Neural crest cell (in vitro differentiated cells): ENCODE measurements around the gene STAG1. TPM values are rescaled to one million over a fixed set of nuclear protein-coding genes. Genes with fewer than 3 reads are reported as not detected.
"Not testable (repeated sequence)": the region's sequence is repeated elsewhere in the genome, so short reads cannot be mapped to it uniquely, and the experiment has no call there.

Source experiments
- DNase-seq: peaks from one replicate; pipeline ENCODE4 v3.0.0; 2021; ENCODE audit warnings: low read depth, mixed read lengths, low spot score
- H3K27ac Mint-ChIP-seq: one replicate; pipeline ENCODE4 v1.8.0; 2021; ENCODE audit warnings: mild to moderate bottlenecking, mixed read lengths; ENCODE audit not compliant: unreplicated experiment
- H3K27me3 Mint-ChIP-seq: 2 replicates; pipeline ENCODE4 v1.8.0; 2021; ENCODE audit warnings: low read depth, mild to moderate bottlenecking, mixed read lengths
- H3K36me3 Mint-ChIP-seq: 2 replicates; pipeline ENCODE4 v1.8.0; 2021; ENCODE audit warnings: low read depth, mild to moderate bottlenecking, mixed read lengths
- H3K4me1 Mint-ChIP-seq: 2 replicates; pipeline ENCODE4 v1.8.0; 2021; ENCODE audit warnings: mixed read lengths
- H3K4me3 Mint-ChIP-seq: one replicate; pipeline ENCODE4 v1.8.0; 2021; ENCODE audit warnings: mild to moderate bottlenecking, mixed read lengths
- H3K9me3 Mint-ChIP-seq: 2 replicates; pipeline ENCODE4 v1.8.0; 2021; ENCODE audit warnings: mixed read lengths
- total RNA-seq: library from RNA; stranded (reverse); gene quantifications from 2 replicates; pipeline ENCODE4 v1.2.1, GENCODE V29; 2021
- TF ChIP-seq, protein P1 (sequence below): fragments of 200-600 bp; sonication (generic); conservative IDR thresholded peaks from 2 replicates; pipeline ENCODE4 v1.5.0; 2021; ENCODE audit warnings: antibody characterized with exemption, mild to moderate bottlenecking

The STAG1 gene
- total RNA-seq, 1 donor from 2014 or later: 47.0 TPM

DNA sequence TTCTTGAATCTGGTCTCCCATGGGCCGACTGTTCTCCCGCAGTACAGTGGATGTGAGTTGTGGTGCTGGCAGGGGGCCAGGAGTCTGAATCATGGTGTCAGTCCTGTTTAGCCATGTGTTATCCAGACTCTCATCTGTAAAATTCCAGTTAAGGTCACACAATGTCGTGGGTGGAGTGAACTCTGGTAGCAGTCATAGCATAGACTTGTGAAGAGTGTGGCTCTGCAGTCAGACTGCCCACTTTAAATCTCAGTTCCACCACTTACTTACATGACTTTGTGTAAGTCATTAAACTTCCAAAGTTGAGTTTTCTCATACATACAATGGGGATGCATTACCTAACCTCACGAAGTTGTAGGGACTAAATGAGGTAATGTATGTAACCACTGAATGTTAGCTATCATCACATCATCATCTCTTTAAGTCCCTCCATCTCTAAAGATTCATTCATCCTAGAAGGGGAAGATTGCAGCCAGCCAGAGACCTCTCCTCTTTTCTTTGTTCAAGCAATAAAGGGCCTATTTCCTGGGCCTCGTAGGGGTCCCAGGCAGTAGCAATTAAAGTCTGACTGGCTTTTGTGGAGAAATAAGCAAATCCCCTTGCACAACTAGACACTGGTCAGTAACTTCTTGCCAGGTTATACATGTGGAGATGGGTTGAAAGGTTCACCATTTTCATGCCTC is 408.2 kb downstream of the STAG1 start:
- Mint-ChIP-seq H3K27me3 (no peaks in the 10 kb centered on the region), H3K9me3 (no peaks in the 10 kb centered on the region), H3K4me1 (peaks cover 11% of the 10 kb centered on the region), H3K27ac (peak overlapping the region; percentile 25), H3K36me3 (peaks cover 24% of the 10 kb centered on the region), H3K4me3 (no peak overlapping the region)
- no peak for DNase-seq
- TF ChIP-seq, protein P1, sequence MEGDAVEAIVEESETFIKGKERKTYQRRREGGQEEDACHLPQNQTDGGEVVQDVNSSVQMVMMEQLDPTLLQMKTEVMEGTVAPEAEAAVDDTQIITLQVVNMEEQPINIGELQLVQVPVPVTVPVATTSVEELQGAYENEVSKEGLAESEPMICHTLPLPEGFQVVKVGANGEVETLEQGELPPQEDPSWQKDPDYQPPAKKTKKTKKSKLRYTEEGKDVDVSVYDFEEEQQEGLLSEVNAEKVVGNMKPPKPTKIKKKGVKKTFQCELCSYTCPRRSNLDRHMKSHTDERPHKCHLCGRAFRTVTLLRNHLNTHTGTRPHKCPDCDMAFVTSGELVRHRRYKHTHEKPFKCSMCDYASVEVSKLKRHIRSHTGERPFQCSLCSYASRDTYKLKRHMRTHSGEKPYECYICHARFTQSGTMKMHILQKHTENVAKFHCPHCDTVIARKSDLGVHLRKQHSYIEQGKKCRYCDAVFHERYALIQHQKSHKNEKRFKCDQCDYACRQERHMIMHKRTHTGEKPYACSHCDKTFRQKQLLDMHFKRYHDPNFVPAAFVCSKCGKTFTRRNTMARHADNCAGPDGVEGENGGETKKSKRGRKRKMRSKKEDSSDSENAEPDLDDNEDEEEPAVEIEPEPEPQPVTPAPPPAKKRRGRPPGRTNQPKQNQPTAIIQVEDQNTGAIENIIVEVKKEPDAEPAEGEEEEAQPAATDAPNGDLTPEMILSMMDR: no peak

DNA sequence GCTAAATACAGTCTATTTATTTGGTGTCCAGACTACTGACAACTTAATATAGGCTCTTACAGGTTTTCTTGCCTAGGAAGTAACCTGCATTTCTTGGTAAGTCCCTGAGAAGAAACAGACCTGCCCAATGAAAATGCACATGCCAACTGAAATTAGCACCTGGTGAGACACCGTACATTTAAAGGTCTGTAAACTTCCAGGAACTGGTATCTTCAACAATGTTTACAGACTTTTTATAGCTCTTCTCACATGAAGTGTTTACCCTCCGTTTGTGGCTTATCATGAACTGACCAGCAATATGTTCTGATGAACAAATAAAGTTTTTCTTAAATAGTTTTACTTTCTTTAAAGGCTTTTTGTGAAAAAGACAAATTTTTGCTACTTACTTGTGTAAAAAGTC is 408.7 kb downstream of the STAG1 start:
- no peaks in the 10 kb centered on the region for H3K9me3 Mint-ChIP-seq
- H3K27me3 Mint-ChIP-seq: no peaks in the 10 kb centered on the region
- H3K4me3 Mint-ChIP-seq: no peak overlapping the region
- no peak for DNase-seq
- no peak overlapping the region for H3K27ac Mint-ChIP-seq
- peaks cover 26% of the 10 kb centered on the region for H3K36me3 Mint-ChIP-seq
- TF ChIP-seq, protein P1: no peak
- peaks cover 11% of the 10 kb centered on the region for H3K4me1 Mint-ChIP-seq

DNA sequence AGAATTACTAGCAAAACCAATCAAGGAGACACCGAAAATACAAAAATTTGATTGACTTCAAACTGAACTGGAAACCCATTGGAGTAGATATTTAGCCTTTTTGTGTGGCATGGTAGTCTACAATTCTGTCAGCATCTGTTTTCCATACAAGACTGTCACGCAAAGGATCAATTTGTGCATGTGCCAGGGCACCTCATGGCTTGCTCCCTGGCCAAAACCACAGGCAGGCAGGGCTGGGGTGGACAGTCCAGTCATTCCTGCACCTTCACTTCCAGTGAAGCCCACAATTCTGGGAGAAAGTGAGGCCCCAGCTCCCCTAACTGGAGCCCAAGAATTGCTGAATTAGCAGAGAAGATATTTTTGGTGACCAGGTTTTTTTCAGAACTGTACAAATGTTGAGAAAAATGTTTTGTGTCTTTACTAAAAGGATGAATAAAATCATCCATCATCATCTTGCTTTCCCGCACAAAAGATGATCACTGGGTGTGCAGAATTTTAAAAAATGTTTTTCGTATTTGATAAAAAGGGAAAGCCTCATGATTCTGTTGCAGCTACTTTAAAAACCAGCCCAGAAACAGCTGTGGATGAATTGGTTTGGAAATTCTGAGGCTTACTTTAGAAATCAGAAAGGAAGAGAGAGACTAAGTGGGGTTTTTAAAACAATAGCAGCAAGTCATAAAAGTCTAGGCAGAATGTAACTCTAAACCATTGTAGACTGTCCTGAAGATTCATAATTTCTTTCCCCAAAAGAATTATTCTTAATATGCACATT is 415.7 kb downstream of the STAG1 start:
- Mint-ChIP-seq H3K9me3 (no peaks in the 10 kb centered on the region), H3K4me3 (no peak overlapping the region), H3K27me3 (no peaks in the 10 kb centered on the region), H3K27ac (no peak overlapping the region), H3K4me1 (no peaks in the 10 kb centered on the region), H3K36me3 (peaks cover 49% of the 10 kb centered on the region)
- no peak for DNase-seq
- TF ChIP-seq, protein P1: no peak

DNA sequence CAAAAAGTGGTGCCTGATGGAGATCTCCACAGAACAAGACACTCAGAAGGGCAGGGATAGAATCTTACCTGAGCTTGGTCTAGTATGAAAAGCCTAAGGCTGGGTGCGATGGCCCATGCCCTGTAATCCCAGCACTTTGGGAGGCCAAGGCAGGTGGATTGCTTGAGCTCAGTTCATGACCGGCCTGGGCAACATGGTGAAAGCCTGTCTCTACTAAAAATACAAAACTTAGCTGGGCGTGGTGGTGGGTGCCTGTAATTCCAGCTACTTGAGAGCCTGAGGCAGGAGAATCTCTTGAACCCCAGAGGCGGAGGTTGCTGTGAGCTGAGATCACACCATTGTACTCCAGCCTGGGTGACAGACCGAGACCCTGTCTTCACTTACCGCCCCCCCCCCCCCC is 417.5 kb downstream of the STAG1 start:
- not testable (repeated sequence) for H3K4me3 Mint-ChIP-seq, H3K9me3 Mint-ChIP-seq, H3K27me3 Mint-ChIP-seq, DNase-seq, H3K4me1 Mint-ChIP-seq
- H3K36me3 Mint-ChIP-seq: peaks cover 40% of the 10 kb centered on the region
- peak overlapping the region; percentile 43 for H3K27ac Mint-ChIP-seq

DNA sequence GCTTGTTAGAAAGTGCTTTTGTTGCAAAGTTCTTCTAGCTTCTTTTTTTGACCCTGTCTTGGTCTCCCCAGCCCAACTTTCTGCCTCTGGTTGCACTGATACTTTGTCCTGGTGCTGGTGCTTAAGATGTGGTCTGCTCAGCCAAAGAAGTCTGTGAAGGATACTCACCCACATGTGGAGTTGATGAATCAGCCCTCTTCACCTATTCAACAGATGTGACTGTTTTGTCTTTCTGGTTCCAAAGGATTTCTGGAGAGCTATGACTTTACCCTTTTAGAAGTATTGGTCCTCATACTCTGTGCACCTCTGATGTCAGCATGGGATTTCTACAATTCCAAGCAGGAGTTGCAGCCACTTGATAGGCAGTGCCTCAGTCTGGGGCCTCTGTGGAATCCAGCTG is 418.0 kb downstream of the STAG1 start:
- DNase-seq: no peak
- Mint-ChIP-seq H3K36me3 (peaks cover 39% of the 10 kb centered on the region), H3K27ac (peak overlapping the region; percentile 43), H3K4me3 (no peak overlapping the region), H3K27me3 (no peaks in the 10 kb centered on the region), H3K4me1 (no peaks in the 10 kb centered on the region), H3K9me3 (no peaks in the 10 kb centered on the region)
- TF ChIP-seq, protein P1: no peak

DNA sequence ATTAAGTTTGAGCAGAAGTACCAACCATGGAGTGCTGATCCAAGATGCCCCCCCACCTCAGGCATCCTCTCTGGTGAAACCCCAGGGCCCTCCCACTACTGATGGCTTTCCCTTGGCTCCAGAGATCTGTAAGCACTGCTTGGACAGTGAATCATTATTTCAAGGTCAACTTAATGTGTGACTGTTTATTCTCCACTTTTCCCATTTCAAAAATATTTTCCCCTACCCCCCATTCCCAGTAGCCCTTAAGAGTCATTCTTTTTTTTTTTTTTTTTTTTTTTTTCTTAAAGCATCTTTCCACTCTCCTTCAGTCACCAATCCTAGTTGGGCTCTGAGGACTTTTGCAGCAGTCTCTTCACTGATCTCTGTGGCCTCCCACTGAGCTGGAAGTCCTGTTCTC is 419.4 kb downstream of the STAG1 start:
- TF ChIP-seq, protein P1: no peak
- H3K27ac Mint-ChIP-seq: no peak overlapping the region

More for the DNA sequence above, 419.4 kb downstream of the STAG1 start:
- DNase-seq: no peak
- no peaks in the 10 kb centered on the region for H3K4me1 Mint-ChIP-seq
- no peaks in the 10 kb centered on the region for H3K9me3 Mint-ChIP-seq
- H3K36me3 Mint-ChIP-seq: peaks cover 48% of the 10 kb centered on the region
- H3K4me3 Mint-ChIP-seq: no peak overlapping the region
- no peaks in the 10 kb centered on the region for H3K27me3 Mint-ChIP-seq
